HG03097 (cell line): ENCODE measurements around the gene CEP170.
A peak's percentile ranks its signal among the peaks of the same experiment; 100 is the strongest.
"Not testable (repeated sequence)": the region's sequence is repeated elsewhere in the genome, so short reads cannot be mapped to it uniquely, and the experiment has no call there.

Source experiments
- ATAC-seq: cut with Tn5 transposase; IDR thresholded peaks from one replicate; pipeline ENCODE4 v1.9.1; 2021; ENCODE audit not compliant: unreplicated experiment, low FRiP score

Gene CEP170

DNA sequence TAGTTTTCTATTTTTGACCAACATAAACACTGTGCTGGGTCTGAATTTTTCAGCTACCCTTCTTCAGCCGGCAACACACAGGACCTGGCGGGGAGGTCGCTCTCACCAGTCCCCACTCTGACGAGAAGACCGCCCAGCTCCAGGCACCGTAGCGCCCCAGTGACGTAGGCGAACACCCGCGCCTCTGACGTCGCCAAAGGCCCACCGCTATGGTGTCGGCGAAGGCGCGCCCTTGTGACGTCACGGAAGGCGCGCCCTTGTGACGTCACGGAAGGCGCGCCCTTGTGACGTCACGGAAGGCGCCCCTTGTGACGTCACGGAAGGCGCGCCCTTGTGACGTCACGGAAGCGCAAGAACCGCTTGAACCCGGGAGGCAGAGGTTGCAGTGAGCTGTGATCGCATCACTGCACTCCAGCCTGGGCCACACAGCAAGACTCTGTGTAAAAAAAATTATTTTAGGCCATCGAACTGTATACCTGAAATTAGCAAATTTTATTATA is 153.5 kb downstream of the CEP170 start:
- ATAC-seq: peak; percentile 84

DNA sequence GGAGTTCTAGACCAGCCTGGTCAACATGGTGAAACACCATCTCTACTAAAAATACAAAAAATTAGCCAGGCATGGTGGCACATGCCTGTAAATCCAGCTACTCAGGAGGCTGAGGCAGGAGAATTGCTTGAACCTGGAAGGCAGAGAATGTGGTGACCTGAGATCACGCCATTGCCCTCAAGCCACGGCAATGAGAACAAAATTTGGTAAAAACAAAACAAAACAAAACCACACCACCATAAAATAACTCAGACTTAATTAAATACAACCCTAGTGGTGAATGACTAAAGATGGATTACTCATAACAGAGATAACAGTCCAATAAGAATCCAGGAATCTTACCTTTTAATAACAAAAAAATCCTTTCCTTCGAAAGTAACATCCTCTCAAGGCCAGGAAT is 167.7 kb downstream of the CEP170 start:
- ATAC-seq: not testable (repeated sequence)
